VCaP (cell line): Measurements from ENCODE around the gene NLK.

ENCODE experiments used
- H3K27ac ChIP-seq: fragments of 450-650 bp; 2 replicates; pipeline ENCODE4 v1.5.1; 2017
- CTCF ChIP-seq: fragments of 450-650 bp; conservative IDR thresholded peaks from 2 replicates; pipeline ENCODE4 v1.5.1; 2017; ENCODE audit warnings: mild to moderate bottlenecking, moderate library complexity

The NLK gene

GRCh38 chr17:28041068-28041843 lies 1.2 kb upstream of the NLK start:
- no peak for TF ChIP-seq CTCF
- H3K27ac ChIP-seq = peak overlapping the region; percentile 85

GRCh38 chr17:28041844-28042656 lies 427 bp upstream of the NLK start:
- no peak for TF ChIP-seq CTCF
- H3K27ac ChIP-seq = peak overlapping the region; percentile 85

- no peak for TF ChIP-seq CTCF
- H3K27ac ChIP-seq = peak overlapping the region; percentile 85; the same call in 1 of the 2 replicates
Measured at GRCh38 chr17:28042721-28043291, 329 bp downstream of the NLK start.

- no peak overlapping the region for H3K27ac ChIP-seq
- no peak for TF ChIP-seq CTCF
Measured at GRCh38 chr17:28043296-28043695, 819 bp downstream of the NLK start.

- H3K27ac ChIP-seq = no peak overlapping the region
- TF ChIP-seq CTCF = no peak
Measured at GRCh38 chr17:28043741-28044140, 1.3 kb downstream of the NLK start.

GRCh38 chr17:28045304-28045703 lies 2.8 kb downstream of the NLK start:
- TF ChIP-seq CTCF = no peak

More at GRCh38 chr17:28045304-28045703, 2.8 kb downstream of the NLK start:
- H3K27ac ChIP-seq = no peak overlapping the region
